Smooth muscle cell (in vitro differentiated cells): ENCODE results near the gene DDAH2. TPM values are rescaled to one million over a fixed set of nuclear protein-coding genes. Genes with fewer than 3 reads are reported as not detected.

Source experiments
- DNase-seq: peaks from one replicate; lab custom pipeline; 2025; ENCODE audit not compliant: unreplicated experiment; lab: John Stamatoyannopoulos, UW
- H2AFZ ChIP-seq: fragments of 200-600 bp; sonication (generic); 2 replicates; pipeline ENCODE4 v1.6.0; 2016; ENCODE audit warnings: antibody characterized with exemption, low read depth, mild to moderate bottlenecking
- H3F3A ChIP-seq: fragments of 200-600 bp; sonication (generic); 2 replicates; pipeline ENCODE4 v1.6.0; 2017; ENCODE audit warnings: antibody characterized with exemption, low read depth
- H3K27ac ChIP-seq: fragments of 200-600 bp; sonication (generic); 2 replicates; pipeline ENCODE4 v1.5.1; 2016; ENCODE audit warnings: low read depth, mild to moderate bottlenecking
- H3K27me3 ChIP-seq: fragments of 200-600 bp; sonication (generic); 2 replicates; pipeline ENCODE4 v1.6.1; 2016; ENCODE audit warnings: low read depth, mild to moderate bottlenecking
- H3K36me3 ChIP-seq: fragments of 200-600 bp; sonication (generic); 2 replicates; pipeline ENCODE4 v1.5.1; 2016; ENCODE audit warnings: low read depth
- H3K4me1 ChIP-seq: fragments of 200-600 bp; sonication (generic); 2 replicates; pipeline ENCODE4 v1.5.1; 2016; ENCODE audit warnings: low read depth
- H3K4me2 ChIP-seq: fragments of 200-600 bp; sonication (generic); 2 replicates; pipeline ENCODE4 v1.6.0; 2016; ENCODE audit warnings: mild to moderate bottlenecking
- H3K4me3 ChIP-seq: fragments of 200-600 bp; sonication (generic); 2 replicates; pipeline ENCODE4 v1.5.1; 2016; ENCODE audit warnings: mild to moderate bottlenecking
- H3K79me2 ChIP-seq: fragments of 200-600 bp; sonication (generic); 2 replicates; pipeline ENCODE4 v1.6.0; 2016; ENCODE audit warnings: low read depth, mild to moderate bottlenecking
- H3K9ac ChIP-seq: fragments of 200-600 bp; sonication (generic); 2 replicates; pipeline ENCODE4 v1.6.0; 2016; ENCODE audit warnings: low read depth
- H3K9me3 ChIP-seq: fragments of 200-600 bp; sonication (generic); replicated peaks from 2 replicates; pipeline ENCODE4 v1.5.1; 2016; ENCODE audit warnings: low read depth
- H4K20me1 ChIP-seq: fragments of 200-600 bp; sonication (generic); 2 replicates; pipeline ENCODE4 v1.6.0; 2016; ENCODE audit warnings: low read depth
- WGBS: methylation state at CpG from one replicate; pipeline ENCODE4 v1.1.7; 2016; ENCODE audit warnings: low lambda C conversion rate; 5-methylcytosine and 5-hydroxymethylcytosine counted together
- polyA plus RNA-seq: library from polyadenylated mRNA; unstranded; fragments of >200 nt; fragmentation: Nextera tagmentation; extraction: Ambion mirVana; gene quantifications from 2 replicates; pipeline ENCODE4 v1.2.1, GENCODE V29; 2016
- total RNA-seq: library from RNA; depleted of rRNA; stranded (reverse); fragments of >200 nt; gene quantifications from 2 replicates; pipeline ENCODE4 v1.2.3, GENCODE V29; 2014
- TF ChIP-seq, protein P1 (sequence below): fragments of 200-600 bp; sonication (generic); IDR thresholded peaks from 2 replicates; pipeline ENCODE4 v1.5.1; 2017; ENCODE audit warnings: borderline replicate concordance, mild to moderate bottlenecking, antibody characterized with exemption; ENCODE audit not compliant: insufficient read depth, poor library complexity, severe bottlenecking

DDAH2 gene
- total and polyA plus RNA-seq, 2 experiments from 2014 or later, result 104 to 134 TPM

DNA sequence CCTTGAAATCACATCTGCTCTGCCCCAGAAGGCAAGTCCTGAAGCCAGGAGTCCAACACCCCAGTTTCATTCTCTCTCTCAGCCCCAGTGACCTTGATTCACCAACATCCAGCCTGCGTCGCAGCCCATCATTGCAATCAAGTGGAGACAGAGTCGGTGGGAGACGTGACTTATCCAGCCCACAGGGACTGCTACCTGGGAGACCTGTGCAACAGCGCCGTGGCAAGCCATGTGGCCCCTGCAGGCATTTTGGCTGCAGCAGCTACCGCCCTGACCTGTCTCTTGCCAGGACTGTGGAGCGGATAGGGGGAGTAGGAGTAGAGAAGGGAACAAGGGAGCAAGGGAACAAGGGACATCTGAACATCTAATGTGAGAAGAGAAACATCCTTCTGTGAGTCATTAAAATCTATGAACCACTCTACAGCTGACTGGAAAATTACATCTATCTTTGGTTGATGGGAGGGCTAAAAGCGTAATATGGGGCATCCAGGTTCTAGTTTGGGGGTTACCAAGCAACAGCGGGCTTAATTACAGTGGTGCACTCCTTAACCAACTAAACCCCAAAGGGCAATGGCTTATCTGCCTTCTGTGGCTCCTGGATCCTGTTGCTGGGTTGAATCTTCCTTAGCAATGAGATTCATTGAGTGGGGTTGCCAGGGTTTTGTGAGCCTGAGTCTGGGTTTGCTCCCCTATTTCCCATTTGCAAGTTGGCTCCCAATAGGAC, 11.4 kb downstream of the DDAH2 start:
- H3K36me3 ChIP-seq, result no peaks in the 10 kb centered on the region
- no peaks in the 10 kb centered on the region for H3K9me3 ChIP-seq
- DNase-seq, result no peak
- no peak overlapping the region for H2AFZ ChIP-seq
- no peak overlapping the region for H3K4me2 ChIP-seq
- H3K27ac ChIP-seq, result peak overlapping the region; percentile 37
- H4K20me1 ChIP-seq, result no peaks in the 10 kb centered on the region
- TF ChIP-seq, protein P1, sequence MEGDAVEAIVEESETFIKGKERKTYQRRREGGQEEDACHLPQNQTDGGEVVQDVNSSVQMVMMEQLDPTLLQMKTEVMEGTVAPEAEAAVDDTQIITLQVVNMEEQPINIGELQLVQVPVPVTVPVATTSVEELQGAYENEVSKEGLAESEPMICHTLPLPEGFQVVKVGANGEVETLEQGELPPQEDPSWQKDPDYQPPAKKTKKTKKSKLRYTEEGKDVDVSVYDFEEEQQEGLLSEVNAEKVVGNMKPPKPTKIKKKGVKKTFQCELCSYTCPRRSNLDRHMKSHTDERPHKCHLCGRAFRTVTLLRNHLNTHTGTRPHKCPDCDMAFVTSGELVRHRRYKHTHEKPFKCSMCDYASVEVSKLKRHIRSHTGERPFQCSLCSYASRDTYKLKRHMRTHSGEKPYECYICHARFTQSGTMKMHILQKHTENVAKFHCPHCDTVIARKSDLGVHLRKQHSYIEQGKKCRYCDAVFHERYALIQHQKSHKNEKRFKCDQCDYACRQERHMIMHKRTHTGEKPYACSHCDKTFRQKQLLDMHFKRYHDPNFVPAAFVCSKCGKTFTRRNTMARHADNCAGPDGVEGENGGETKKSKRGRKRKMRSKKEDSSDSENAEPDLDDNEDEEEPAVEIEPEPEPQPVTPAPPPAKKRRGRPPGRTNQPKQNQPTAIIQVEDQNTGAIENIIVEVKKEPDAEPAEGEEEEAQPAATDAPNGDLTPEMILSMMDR, result no peak
- no peaks in the 10 kb centered on the region for H3K27me3 ChIP-seq
- peaks cover 21% of the 10 kb centered on the region for H3K4me1 ChIP-seq
- no peaks in the 10 kb centered on the region for H3F3A ChIP-seq
- H3K9ac ChIP-seq, result no peak overlapping the region
- 57% methylated on average over 10 of the region's 10 CpGs for WGBS
- H3K4me3 ChIP-seq, result no peak overlapping the region
- no peaks in the 10 kb centered on the region for H3K79me2 ChIP-seq

DNA sequence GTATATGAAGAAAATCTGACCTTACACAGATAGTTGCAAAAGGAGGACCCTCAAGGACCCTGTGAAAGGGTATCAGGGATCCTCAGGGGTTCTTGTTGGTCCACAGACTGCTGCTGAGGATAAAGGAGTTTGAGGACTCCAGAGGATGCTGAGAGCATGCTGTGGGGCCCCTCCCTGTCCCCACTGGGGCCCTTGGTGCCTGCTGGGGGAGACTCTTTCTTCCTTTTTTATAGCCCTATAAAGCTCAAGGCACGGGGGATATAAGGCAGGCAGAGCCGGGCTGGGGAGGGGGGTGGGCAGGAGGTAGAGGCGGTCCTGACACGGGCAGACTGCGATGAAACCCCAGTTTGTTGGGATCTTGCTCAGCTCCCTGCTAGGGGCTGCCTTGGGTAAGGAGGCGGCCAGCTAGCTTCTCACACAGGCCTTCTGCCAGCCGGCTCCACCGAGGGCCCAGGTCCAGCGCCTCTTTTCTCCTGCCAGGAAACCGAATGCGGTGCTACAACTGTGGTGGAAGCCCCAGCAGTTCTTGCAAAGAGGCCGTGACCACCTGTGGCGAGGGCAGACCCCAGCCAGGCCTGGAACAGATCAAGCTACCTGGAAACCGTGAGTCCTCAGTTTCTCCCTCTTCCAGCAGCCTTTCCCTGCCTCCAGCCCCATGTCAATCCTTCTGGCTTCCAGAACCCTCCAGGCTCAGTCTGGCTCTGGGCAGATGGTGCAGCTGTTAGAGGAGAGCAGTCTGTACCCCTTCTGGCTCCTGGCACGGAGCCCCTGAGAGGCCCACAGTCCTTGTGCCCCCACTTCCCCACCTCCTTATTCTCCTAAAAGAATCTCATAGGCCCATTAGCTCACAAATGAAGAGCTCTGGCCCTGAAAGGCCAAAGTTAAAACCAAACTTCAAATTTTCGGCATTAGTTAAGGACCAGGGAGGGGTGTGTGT, 13.8 kb downstream of the DDAH2 start, which contains the start of gene LY6G6D:
Gene LY6G6D (plus strand): TSS at position 327 of the 937 bp plus-strand sequence. CDS start 8 bp downstream, at position 335.
- H2AFZ ChIP-seq, result peak within 1 kb of the TSS; percentile 91
- WGBS, result 66% methylated on average over 15 of the region's 16 CpGs
- H3K27ac ChIP-seq, result no peak within 1 kb of the TSS
- DNase-seq, result no peak
- no peaks in the 10 kb centered on the region for H3K79me2 ChIP-seq
- H3K9ac ChIP-seq, result no peak within 1 kb of the TSS
- no peaks in the 10 kb centered on the region for H3K27me3 ChIP-seq
- H3F3A ChIP-seq, result no peaks in the 10 kb centered on the region
- H3K4me1 ChIP-seq, result peaks cover 21% of the 10 kb centered on the region
- no peaks in the 10 kb centered on the region for H4K20me1 ChIP-seq
- no peaks in the 10 kb centered on the region for H3K9me3 ChIP-seq
- H3K4me3 ChIP-seq, result no peak within 1 kb of the TSS
- TF ChIP-seq, protein P1, result no peak
- H3K4me2 ChIP-seq, result peak within 1 kb of the TSS; percentile 34
- H3K36me3 ChIP-seq, result no peaks in the 10 kb centered on the region

DNA sequence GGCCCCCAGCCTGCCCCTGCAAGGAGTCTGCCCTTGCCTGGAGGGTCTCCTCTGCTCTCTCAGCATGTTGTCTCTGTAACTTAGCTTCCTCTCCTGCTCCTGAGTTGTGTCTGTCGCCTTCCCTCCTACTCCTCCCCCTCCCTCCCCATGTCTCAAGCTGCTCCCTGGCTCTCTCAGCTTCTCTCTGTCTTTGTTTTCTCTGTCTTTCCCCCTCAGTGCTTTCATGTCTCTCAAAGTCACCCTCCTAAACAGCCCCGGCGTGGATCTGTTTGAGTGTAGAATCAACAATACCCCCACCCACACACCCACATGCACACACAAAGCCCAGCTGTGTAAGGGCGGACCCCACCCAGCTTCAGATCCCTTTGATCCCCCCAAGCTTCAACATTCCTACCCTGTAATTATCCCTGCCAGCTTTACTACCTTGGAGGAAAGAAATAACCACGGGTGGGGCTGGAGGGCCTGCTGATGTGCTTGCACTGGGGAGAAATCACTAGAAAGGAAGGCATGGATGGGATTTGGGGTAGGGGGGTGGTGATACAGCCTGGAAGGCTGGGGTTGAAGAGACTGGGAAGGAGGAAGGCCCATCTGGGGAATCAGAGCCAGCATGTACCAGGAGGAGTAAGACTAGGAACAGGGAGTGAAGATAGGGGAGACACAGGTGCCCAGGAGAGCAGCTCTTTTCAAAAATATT, 15.0 kb downstream of the DDAH2 start:
- Histone ChIP-seq H3K27ac (no peak overlapping the region), H3K9ac (no peak overlapping the region), H3K79me2 (no peaks in the 10 kb centered on the region), H4K20me1 (no peaks in the 10 kb centered on the region), H2AFZ (peak overlapping the region; percentile 91), H3F3A (no peaks in the 10 kb centered on the region), H3K4me1 (peaks cover 21% of the 10 kb centered on the region), H3K36me3 (no peaks in the 10 kb centered on the region), H3K4me2 (peak overlapping the region; percentile 34), H3K9me3 (no peaks in the 10 kb centered on the region), H3K4me3 (no peak overlapping the region), H3K27me3 (no peaks in the 10 kb centered on the region)
- TF ChIP-seq, protein P1, result no peak
- 14% methylated on average over 5 of the region's 5 CpGs for WGBS
- no peak for DNase-seq
